HG03064 (cell line): Measurements from ENCODE around the gene LRRN2.
"Not testable (repeated sequence)": the region's sequence is repeated elsewhere in the genome, so short reads cannot be mapped to it uniquely, and the experiment has no call there.

ENCODE experiments used
- ATAC-seq: cut with Tn5 transposase; IDR thresholded peaks from one replicate; pipeline ENCODE4 v1.9.1; 2021; ENCODE audit warnings: low read depth; ENCODE audit not compliant: unreplicated experiment

The LRRN2 gene

DNA sequence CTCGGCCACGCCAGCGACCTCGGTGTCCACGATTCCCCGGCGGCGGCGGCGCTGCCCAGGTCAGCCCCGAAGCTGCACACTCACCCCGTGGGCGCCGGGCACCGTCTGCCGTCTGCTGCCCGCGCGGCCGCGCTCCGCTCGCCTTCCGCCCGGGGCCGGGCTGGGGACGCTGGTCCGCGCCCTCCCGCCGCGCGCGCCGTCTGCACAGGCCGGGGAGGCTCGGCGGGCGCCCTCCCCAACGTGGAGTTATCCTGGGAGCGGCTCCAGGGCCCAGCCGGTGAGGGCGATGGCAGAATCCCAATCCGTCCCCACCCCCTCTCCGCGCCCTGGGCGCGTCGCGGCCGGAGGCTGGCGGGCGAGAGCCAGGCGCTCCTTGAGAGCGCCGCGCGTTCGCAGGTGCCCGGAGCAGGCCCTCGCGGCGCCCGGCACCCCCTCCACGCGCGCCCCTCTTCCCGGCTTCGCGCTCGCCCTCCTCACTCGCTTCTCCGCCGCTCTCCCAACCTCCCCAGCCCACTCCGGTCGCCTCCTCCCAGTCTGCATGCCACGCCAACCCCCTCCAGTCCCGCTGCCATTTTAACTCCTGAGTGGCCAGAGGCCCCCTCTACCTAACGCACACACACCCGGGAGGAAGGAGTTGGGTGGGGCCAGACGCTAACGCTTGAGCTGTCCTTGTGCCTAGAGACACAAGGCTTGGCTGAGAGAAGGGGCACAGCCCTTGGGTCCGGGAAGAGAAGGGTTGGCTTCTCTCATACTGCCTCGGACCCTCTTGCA lies at the start of gene LRRN2:
TSS of gene LRRN2 (minus strand) at position 503 of the 771 bp plus-strand sequence. CDS start 65,746 bp downstream, outside the sequence.
- no peak for ATAC-seq

DNA sequence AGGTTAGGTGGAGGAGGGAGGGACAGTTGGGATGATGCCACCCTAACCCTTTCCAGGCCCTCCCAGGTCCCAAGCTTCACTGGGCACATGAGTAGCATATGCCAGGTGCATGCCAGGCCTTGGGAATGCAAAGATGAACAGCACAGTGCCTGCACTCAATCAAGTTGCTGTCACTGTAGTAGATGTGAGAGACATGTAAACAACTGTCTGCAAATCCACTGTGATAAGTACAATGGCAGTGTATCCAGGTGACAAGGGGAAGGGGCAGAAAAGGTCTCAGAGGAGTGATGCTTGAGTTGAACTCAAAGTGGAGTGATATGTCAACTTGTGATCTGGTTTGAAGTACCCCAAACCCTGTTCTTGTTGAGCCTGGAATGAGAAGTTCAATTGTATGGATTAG lies 49.5 kb upstream of the LRRN2 start:
- no peak for ATAC-seq

DNA sequence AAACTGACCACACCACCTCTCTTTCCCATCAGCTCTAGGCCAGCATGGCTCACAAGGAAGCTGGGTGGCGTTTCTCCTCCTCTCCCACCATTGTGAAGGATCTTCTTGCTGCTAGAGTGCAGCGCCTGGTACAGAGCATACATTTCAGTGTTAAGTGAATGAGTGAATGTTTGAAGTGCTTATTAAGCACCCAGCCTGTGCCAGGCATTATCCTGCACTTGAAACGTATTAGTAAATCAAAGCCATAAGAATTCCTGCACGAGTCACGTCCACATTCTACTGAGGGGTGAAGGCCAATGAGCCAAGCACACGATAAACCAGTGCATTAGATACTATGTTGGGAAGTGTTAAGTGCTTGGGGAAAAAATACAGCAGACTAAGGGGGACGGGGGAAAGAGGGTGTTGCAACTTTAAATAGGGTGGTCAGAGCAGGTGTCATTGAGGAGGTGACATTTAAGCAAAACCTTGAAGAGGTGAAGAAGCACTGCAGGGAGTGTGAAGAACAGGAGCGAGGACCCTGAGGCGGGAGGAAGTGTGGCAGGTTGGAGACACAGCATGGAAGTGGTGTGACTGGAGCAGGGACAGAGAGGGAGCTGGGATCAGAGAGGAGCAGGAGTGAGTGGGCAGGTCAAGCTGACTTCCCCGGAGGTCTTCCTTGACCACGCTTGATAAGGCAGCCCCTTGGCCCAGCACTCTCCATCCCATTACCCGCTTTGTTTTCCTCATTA lies 48.5 kb upstream of the LRRN2 start:
- ATAC-seq, result no peak

DNA sequence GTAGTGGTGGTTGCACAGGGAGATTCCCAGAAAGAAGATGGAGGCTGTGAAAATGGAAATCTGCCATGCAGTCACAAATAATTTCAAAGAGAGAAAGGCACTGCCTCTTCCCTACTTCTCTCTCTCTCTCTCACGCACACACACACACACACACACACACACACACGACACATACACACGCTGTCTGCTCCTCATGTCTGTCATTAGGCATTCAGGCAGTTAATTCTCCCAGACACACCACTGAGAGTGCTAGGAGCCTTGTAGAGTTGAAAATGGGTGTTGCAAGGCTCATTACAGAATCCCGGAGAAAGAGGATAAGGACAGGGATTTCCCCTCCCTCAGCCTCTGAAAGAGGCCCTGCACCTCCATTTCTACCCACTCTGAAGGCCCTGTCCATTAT lies 47.8 kb upstream of the LRRN2 start:
- no peak for ATAC-seq

DNA sequence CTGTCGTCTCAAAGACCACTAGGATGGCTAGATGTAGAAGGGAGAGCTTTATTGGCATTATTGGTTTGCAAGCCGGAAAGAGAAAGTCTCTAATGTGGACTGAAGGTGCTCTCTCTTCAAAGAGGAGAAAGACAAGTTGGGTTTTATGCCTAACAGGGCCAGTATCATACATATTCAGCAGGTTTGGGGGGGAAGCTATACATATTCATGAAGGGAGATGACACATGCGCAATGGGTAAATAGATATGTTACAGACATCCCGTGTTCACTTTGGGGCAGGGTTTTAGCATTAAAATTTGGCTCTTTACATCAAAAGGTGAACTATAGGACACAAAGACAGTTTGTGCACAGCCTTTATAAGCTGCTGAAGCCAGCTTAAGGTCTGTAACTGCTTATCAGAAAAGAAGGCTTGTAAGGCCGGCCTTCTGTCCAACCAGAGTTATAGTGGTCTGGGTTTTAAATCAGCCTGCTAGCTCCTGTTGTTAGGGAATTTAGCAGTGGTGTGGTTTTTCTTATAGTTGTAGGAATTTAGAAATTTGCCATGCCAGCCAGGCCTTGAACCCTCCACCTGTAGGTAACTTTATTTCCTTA lies 46.5 kb upstream of the LRRN2 start:
- no peak for ATAC-seq

DNA sequence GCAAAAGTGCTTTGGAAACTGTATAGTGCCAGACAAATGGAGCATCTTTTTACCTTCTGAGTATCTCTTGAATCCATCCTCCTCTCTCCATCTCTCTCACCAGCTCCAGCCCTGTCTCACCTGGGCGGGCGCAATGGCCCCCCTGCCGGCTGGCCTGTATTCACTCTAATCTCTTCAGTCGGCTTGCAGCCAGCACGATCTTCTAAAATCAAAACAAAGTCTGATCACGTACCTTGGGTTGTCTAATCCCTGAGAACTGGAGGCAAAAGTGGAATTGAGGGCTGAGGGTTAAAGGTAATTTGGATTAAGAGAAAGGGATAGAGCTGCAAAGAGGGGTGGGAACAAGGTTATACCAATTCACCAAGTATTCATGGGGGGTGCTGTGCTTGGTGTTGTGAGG lies 46.0 kb upstream of the LRRN2 start:
- no peak for ATAC-seq

DNA sequence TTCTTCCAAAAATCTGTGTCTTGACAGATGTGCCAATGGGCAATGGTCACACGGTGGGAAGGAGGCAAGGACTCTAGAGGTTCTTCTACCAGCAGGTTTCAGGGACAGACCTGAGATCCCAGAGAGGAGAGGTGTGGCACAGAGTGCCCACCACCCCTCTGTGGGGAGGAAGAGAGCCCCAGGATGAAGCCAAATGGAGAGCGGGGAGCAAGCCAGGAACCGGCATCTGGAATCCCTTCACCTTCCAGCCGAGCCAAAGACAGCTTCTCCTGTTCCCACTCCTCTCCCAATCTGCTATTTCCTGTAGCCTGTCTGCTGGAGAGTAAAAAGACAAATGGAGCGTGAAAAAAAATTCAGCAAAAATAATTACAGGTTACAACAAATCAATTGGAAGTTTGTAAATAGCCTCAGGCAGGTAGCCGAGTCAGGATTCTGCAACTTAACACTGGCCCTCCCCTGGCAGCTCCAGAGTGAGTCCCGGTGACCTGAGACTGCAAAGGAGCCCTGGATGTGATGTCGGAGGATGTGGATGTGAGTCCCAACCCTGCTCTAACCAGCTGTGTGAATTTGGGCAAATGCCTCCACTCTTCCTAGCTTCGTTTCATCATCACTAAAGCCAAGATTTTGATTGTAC lies 45.4 kb upstream of the LRRN2 start:
- no peak for ATAC-seq

DNA sequence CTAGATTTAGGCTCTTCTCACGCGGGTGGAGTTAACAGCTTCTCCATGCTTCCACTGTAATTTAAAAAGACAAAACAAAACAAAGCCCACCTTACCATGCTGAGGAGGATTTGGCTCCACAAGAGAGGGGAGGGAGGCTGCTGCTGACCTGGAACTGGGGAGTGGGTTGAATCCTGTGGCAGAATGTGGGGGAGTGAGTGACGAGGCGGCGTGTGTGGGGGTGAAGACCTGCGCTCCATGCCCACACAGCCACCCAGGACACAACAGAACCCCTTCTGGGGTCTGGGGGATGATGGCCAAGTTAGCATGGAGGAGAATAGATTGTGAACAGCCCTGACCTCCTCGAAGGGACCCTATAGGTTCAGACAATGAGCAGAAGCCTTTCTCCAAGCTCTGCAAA lies 44.0 kb upstream of the LRRN2 start:
- no peak for ATAC-seq

DNA sequence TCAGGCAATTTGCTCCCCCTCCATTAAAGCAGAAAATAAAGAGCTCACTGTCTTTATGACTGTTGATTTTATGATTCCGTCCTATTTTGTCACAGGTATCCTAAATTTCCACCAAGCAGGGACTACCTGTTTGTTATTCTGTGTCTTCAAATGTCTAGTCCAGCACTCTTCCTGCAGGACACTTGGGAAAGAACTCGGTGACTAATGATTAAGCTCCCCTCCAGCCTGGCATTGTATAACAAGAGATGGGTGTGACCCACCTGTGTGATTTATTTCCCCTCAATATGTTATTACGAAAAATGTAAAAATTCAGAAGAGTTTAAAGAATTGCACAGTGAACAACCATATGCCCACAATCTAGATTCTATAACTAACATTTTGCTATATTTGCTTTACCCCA lies 42.9 kb upstream of the LRRN2 start:
- no peak for ATAC-seq

DNA sequence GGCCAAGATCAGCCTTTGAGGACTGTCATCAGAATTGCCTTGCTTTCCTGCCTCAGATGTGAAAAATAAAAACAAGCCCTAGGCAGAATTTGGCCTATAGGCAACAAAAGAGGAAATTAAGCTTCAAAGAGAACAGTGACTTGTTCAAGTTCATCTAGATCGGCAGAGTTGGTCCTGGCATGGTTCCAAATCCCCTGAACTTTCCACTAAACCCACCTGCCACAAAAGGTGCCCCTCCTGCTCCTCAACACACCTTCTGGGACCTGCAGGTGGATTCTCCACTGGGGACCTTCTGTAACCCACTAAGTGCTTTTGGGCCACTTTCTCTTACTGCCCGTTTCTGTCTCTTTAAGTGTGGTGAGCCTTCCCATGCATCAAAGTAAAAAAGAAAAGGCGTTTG lies 42.5 kb upstream of the LRRN2 start:
- no peak for ATAC-seq

DNA sequence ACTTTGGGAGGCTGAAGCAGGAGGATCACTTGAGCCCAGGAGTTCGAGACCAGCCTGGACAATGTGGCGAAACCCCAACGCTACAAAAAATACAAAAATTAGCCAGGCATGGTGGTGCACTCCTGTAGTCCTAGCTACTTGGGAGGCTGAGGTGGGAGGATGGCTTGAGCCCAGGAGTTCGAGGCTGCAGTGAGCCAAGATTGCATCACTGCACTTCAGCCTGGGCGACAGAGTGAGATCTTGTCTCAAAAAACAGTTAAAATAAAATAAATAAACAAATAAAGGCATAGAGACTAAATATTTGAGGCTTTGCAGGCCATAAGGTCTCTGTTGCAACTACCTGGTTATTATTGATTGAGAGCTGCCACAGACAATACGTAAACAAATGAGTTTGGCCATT lies 41.9 kb upstream of the LRRN2 start:
- ATAC-seq, result not testable (repeated sequence)

DNA sequence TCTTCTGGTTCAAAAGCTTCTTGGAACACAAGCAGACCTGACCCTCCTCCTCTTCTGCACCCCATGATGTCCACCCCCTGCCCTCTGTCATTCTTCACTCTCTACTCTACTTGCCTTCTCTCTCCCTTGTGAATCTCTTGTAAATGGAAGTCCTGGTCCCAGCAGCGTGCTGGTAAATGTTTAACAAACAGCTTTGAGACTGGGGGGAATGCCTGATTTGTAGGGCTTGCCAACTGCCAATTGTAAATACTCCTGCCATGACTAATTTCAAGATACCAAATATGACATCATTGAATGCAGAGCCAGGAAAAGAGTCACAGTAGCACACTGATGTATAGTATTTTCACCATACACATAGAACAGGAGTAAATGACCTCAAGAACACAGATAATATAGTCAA lies 40.9 kb upstream of the LRRN2 start:
- ATAC-seq, result no peak

DNA sequence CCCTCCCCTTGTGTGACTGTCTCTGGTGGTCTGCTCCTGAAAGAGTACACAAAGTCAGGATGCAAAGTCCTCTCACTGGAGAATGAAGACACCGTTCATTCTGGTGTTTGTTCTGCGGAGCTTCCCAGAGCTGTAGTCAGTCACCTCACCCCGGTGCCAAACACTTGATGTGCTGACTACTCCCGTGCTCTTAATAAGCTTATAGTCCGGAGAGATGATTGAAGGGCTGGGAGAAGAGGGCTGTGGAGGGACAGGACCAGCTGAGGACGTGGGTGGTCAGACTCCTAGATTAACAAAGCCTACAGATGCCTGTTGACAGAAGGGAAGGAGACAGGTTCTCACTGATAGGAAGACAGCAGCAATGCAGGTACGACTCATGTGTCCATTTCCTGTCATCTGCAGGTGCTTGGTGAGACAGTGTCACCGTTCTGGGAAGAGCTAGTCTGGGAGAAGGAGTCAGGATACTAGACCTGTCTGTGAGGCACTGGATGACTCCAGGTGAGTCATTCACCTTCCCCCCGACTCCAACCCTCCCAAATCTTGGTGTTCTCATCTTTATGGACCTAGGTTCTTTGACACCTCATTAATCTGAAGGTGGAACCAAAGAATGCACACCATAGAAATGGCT lies 40.4 kb upstream of the LRRN2 start:
- ATAC-seq, result no peak

DNA sequence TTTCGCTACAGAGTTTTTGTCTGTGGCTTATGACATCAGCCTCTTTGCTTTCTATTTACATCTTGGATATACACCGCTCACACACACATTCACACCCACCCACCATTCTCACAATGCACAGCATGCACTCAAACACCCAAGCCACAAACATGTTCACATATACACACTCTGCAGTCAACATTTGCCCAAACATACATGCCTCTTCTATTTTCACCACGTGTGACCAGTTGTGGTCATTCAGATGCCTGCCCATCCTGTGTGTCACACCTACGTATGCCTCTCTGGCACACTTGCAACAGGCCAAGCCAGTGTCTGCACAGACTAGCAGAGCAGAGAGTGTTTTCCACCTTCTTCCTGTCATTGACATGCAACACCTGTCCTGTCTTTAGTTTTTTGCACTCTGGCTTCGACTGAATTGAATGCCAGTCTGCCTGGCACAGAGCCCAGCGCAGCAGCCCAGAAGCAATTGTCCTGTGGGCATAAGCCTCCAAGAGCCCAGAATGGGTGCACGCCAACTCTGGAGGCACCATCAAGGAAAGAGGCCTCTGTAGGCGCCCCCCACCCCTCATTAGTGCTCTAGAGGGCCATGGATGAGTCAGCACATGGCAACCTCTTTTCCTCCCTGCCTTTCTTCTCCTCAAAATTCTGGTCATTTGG lies 37.7 kb upstream of the LRRN2 start:
- no peak for ATAC-seq

DNA sequence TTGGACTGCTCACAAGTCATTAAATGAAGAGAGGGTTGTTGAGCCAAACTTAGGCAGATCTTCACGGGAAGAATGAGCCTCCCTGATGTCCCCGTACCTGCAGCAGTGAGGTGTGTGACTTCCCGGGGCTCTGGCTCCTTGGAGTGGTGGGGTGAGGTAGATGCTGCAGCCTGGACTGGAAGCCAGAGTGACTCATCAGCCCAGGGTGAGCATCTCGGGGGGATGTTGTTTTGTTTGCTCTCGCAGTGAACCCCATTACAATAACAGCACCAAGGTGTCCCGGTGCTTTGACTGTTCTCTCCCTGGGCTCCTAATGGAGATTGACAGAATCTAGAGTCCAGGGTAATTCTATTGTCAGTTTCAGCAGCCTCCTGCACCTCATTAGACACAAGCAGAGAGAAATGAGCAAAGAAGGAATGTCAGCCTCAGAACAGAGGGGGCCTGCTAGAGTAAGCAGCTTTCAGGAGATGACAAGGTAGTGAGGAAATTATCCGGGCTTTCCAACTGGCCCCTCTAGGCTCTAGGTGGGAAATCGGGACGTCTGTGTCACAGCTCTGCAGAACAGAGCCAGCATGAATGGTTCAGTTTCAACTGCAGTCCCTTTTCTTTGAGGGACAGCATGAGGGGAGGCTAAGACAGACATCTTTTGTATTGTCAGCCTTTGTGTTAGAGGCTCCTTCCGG lies 36.0 kb upstream of the LRRN2 start:
- ATAC-seq, result no peak

DNA sequence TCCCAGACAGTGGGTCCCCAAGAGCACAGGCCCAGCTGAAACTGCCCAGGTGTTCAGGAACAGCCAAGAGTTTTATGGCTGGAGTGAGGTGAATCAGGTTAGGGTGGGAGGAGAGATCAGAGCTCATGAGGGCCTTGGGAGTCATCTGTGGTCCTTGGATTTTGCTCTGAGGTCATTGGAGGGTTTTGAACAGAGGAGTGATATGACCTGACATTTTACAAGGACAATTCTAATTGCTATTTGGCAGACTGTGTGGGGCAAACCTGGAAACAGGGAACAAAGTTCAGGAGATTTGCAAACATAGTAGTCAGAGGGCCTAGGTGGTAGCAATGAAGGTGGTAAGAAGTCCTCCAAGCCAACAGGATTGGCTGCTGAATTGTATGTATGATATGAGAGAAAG lies 31.1 kb upstream of the LRRN2 start:
- no peak for ATAC-seq

DNA sequence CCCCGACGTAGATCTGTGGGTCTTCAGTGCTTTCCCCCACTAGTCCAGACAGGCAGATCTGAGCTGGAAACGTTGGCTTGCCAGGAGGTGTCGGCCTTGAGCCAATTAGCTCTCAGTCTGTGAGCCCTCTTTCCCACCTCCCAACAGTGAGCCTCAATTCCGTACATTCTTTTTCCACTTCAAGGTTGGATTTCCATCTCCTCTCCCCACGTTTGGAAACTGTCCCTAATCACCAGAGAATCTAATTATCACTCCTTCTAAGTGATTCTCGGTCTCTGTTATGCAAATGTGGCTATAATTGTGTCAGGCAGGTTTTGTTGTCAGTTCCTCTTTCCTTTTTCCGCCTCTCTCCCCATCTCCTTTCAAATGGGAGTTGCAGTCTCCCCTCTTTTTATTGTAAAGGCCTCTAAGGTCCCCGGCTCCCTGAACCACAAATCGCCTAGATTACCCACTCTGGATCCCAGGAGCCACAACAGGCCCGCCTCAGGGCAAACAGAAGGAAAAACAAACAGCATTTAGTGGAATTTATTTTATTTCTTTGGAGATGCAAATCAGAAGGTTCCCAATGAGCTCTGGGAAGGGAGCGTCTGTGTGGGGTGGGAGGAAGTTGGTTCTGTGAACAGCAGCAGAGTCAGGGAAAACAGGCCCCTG lies 29.4 kb upstream of the LRRN2 start:
- no peak for ATAC-seq

DNA sequence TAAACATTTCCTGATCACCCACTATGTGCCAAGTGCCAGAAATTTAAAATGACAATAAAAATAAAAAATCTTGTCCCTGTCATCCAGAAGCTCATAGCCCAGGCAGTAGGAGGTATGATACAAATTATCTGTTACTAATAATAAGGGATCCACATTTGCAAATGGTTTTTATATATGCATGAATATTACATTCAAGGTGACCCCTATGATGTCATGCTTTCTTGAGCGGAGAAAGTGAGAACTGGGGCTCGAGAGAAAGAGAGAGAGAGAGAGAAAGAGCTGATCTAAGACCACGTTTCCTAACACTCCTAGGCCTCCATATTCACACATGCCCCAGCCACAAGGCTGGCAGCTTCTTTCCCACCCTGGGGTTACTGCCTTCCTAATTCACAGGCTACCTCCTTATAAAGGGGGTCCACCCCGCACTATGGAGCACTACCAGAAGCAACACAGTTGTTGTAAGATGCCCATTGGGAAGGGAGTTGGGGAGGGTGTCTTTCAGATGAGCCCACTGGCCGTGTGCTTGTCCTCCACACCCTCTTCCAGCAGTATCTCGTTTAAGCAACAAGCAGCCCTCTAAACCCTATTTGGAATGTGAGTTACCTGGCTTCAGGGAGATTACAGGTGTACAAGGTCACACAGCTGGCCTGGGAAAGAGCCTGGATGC lies 28.8 kb upstream of the LRRN2 start:
- no peak for ATAC-seq

DNA sequence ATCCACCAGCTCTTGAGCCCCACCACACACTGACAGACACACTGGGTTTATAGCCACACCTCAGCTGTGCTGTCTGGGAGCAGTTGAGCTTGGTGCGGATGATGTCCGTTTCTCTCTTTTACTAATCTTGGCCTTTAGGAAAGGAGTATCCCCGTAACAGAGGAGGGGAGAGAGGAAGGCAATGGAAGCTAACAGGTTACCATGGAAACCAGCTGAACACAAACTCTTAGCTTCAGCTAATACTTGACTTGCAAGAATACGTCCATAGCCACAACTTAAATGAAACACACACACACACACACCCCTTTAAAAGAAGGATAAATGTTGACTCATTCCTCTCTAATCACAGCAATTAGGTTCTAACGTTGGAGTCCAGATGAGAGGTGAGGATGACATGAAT lies 28.0 kb upstream of the LRRN2 start:
- no peak for ATAC-seq
